IPS DF 19.7 (cell line): ENCODE data around the gene PTPRN2.
"Not testable (repeated sequence)": the region's sequence is repeated elsewhere in the genome, so short reads cannot be mapped to it uniquely, and the experiment has no call there.

Experiments used
- DNase-seq: peaks from one replicate; pipeline ENCODE4 v3.0.0-alpha.2; 2013; ENCODE audit warnings: low read depth, low spot score

The PTPRN2 gene

DNA sequence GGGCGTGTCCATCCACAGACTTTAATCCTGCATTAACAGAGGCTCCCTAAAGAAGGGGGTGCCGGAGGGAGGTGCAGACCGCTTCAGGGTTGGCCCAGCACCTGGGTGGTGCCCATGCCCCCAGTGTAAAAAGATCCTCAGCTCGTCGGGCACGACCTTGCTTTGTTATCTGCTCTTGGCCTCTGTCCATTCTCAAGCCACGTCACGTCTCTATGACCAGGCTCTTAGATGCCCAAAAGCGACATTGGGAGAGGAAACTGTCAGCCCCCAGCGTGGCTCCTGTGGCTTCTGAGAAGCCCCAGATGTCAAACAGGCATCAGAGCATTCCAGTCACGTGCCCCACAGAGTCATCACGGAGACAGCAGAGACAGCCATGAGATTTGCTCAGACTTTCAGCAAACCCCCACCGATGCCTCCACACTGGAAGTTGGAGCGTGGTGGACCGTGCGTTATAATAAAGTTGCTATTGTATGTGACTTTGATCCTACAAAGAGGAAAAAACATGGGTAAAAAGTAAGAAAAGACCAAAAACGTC, 55.5 kb downstream of the PTPRN2 start:
- DNase-seq, result no peak

DNA sequence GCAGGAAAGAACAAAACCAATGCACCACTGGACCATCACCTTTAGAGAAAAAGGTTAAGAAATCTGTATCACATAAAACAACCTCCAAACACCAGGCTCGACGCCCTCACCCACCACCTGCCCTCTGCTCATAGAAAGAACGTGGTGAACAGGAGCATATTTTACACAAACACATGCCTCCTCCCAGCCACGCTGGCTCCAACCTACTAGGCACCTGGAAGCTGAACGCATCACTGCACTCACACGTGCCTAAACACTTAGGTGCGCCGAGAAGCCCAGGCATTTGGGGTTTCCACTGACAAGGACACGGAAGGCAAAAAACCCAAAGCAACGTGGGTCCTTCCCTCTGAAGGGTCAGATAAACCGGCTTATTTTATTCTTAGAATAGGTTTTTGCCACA, 56.0 kb downstream of the PTPRN2 start:
- DNase-seq, result no peak

DNA sequence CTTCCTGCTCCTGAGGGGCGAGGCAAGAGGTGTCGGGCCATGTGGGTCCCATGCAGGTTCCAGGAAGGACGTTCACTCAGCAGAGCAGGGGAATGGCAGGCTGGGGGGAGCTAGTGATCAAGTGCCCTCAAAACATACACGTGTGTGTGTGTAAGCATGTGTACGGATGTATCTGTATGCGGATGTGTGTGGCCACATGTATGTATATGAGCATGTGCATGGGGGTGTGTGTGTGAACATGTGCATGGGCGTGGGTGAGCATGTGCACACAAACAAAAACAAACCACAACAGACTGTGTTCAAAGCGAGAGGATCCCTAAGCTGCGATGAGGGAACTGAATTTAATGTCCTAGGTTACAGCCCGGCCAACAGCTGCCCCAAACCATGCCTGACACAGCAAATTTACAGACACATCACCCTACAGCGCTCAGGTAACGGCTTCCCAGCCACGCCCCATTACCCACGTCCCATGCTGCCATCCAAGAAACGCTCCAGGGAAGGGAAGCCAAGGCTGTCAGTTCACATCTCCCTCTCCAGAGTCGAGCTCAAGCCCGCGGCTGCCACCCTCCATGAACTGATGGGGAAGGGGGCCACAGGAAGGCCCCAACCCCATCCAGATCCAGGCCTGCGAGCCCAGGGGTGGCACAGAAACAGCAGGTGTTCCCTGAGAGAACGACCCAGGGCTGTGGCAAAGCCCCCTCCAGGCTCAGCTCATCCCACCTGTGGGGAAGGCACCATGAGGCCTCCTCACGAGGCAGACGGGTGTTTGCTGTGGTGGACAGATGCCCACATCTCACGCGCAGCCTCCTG, 56.6 kb downstream of the PTPRN2 start:
- no peak for DNase-seq

DNA sequence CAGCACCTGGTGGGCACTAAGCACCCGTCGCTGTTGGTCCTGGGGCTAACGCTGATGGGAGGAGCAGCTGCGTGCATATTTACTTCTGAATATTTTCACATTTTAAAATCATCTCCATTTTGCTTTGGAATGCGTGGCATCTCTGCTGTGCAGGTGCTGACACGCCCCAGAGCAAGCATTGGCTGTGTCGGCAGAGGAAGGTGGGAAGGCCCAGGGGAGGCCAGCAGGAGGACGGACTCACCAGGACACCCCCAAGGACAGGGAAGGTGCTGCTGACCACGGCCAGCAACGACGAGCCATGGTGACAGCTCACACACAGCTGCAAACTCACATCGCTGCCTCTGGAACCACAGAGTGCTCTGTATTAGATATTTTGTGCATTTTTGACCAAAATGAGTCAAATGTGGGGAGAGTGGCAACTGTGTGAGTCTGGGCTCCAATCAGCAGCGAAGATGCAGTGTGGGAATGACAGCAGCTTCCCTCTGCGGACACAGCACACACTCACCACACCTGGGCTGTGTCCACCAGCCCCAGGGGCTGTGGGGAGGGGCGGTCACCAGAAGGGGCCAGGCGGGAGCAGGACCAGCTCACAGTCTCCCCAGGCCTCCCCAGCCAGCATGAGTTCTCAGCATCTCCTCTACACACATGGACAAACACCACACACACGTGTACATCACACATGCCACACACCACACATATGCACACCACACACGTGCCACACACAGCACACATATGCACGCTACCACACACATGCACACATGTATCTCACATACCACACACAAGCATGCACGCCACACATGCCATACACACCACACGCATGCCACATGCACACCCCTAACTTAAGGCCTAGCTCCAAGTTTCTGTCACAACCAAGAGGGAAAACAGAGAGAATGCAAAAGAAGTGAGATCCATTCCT, 58.2 kb downstream of the PTPRN2 start:
- DNase-seq, result no peak

DNA sequence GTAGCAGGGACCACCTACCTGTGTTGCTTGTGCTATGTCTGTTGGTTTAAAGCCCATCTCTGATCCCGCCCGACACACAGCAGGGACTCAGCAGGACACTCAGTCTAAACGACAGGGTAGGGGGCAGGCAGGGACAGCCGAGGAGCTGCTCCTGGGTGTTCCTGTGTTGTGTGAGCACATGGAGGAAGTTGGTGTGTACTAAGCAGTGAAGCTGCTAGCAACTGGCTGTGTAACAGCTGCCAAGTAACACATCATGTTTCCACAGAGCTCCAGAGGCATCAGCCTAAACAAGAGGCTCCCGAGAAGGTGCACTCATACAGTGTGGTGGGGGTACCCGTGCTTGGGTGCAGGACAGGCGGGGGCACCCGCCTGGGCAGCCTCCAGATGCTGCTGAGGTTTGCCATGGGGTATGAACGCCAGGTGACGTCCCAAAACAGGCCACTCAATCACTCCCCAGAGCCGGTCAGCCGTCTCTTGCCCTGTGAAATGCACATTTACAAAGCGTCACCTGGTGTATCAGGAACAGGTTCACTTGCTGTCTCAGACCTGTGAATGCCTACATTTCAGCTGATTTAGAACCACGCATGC, 59.6 kb downstream of the PTPRN2 start:
- no peak for DNase-seq

DNA sequence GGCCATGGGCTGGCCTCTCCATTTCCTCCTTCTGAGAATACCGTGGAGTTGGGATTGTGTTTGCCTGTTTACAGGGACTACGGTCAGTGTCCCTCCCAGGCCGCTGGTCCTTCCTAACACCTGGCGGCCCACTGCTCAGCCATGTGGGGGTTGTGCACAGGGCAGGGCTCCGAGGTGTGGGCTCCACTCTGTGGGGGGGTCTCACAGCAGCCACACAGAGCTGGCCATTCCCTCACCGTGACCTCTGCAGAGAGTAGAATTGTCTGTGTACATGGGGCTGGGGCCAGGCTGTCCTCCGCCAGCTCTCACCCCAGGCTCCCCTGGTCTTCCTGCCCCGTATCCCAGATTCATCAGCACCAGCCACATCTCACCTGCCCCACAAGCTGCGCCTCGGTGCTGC, 60.1 kb downstream of the PTPRN2 start:
- no peak for DNase-seq

DNA sequence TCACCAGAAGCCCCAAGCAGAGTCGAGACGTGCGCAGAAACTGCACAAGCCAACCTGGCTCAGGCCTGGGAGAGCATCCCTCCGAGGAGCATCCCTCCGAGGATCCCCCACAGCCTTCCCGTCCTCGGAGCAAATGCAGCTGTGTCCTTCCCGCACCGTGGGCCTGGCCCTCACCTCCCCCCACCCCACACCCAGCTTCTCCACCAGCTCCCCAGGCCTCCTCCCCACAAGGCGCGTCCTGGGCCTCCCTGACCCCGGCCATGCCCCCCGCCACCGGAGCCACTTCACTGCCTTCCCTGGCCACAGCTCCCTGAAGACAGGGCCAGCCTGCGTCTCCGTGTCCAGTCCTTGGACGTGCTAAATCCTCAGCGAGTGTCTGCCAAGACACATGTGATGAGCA, 60.6 kb downstream of the PTPRN2 start:
- DNase-seq, result no peak

DNA sequence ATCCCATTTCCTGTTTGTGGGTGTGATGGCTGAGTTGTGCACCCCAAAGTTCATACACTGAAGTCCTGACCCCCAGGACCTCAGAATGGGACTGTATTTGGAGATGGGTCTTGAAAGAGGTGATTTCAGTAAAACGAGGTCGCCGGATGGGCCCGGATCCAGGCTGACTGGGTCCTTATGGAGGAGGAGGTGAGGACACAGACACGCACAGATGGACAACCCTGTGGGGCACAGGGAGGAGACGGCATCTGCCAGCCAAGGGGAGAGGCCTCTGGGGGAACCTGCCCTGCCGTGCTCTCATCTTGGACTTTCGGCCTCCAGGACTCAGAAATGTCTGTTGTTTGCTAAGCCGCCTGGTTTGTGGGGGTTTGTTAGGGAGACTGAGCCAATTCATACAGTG, 61.1 kb downstream of the PTPRN2 start:
- no peak for DNase-seq

DNA sequence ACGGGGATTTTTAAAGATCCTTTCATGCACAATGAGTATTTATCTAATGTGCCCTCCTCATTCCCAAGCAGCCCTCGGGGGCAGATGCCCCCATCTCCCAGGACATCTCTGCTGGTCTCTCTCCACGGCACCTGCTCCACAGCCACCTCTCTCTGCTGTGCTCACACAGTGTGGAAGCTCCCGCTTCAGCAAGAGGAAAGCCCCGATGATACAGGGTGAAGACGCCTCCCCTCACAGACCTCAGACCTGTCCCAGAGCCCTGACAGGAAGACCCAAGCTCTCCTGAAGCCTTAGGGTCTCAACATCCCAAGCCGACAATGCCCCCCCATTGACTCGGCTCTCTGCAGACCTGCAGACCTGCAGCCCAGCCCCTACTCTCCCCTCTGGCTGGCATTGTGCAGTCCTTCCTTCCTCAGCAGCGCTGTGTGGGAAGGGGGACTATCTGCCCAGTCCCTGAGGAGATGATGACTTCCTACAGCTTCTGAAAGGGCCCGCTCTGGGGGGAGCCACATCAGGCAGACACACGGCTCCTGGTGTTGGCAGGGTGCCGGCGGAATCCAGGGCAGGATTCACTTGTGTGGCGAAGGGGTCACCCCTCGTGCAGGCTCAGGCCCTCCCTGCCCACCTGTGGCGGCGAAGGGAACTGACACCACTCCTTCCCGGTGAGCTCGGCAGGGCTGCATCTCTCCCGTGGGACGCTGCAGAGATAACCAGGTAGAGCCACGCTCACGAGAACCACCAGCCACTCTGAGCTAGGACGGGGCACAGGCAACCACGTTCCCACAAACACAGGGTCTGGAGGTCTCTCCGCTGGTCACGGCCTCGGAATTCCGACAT, 61.8 kb downstream of the PTPRN2 start:
- DNase-seq, result no peak

DNA sequence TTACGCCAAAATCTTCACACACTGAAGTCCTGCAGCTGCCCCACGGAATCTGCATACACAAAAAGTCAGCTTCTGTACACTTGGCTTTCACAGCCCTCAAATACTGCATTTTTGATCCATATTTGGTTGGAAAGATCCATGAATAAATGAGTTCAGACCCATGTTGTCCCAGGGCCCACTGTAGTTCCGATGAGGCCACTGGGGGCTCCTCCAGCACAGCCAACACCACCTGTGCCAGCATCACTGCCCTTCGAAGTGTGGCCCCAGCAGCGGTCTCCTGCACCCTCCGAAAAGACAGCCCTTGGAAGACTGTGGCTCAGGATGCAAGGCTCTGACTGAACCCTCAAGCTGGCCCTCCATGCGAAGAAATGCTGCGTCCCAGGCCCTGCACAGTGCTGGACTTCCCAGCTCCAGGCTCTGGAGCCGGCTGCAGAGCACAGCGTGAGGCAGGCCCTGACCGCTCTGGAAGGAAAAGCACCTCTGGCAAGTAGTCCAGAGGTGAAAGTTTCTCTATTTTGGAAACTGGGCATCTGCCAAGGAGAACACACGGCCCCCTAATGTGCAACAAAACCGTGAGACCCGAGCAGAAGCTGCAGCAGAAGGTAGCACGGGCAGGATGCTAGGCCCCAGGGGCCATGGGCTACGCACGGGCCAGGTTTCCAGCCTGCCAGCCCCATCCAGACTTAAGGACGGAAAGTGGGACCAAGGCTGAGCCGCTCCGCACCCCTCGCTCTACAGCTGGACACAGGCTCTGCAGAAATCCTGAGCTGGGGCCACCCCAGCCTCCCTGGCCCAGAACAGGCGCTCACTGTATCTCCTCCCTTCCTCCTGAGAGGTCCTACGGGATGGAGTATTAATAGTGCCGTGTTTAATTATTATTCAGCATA, 62.6 kb downstream of the PTPRN2 start:
- DNase-seq, result no peak

DNA sequence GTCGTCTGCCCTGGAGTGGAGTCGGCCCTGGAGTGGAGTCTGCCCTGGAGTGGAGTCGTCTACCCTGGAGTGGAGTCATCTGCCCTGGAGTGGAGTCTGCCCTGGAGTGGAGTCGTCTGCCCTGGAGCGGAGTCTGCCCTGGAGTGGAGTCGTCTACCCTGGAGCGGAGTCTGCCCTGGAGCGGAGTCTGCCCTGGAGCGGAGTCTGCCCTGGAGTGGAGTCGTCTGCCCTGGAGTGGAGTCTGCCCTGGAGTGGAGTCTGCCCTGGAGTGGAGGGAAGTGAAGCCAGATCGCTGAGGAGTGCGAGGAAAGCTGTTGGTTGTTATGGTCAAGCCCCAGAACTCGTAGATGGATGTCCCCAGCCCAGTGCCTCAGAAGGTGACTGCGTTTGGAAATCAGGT, 63.3 kb downstream of the PTPRN2 start:
- DNase-seq, result not testable (repeated sequence)

DNA sequence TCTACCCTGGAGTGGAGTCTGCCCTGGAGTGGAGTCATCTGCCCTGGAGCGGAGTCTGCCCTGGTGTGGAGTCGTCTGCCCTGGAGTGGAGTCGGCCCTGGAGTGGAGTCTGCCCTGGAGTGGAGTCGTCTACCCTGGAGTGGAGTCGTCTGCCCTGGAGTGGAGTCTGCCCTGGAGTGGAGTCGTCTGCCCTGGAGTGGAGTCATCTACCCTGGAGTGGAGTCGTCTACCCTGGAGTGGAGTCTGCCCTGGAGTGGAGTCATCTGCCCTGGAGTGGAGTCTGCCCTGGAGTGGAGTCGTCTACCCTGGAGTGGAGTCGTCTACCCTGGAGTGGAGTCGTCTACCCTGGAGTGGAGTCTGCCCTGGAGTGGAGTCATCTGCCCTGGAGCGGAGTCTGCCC, 63.7 kb downstream of the PTPRN2 start:
- DNase-seq, result not testable (repeated sequence)

DNA sequence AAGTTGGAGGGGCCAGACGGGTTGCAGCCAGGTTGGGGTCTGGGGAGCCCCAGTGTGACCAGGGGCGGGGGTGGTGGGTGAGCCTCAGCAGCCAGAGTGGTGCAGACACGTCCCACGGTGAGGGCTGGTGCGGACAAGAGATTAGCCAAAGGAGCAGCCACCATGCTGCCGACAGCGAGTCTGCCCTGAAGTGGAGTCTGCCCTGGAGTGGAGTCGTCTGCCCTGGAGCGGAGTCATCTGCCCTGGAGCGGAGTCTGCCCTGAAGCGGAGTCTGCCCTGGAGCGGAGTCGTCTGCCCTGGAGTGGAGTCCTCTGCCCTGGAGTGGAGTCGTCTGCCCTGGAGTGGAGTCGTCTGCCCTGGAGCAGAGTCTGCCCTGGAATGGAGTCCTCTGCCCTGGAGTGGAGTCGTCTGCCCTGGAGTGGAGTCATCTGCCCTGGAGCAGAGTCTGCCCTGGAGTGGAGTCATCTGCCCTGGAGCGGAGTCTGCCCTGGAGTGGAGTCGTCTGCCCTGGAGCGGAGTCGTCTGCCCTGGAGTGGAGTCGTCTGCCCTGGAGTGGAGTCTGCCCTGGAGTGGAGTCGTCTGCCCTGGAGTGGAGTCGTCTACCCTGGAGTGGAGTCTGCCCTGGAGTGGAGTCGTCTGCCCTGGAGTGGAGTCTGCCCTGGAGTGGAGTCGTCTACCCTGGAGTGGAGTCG, 64.3 kb downstream of the PTPRN2 start:
- not testable (repeated sequence) for DNase-seq

DNA sequence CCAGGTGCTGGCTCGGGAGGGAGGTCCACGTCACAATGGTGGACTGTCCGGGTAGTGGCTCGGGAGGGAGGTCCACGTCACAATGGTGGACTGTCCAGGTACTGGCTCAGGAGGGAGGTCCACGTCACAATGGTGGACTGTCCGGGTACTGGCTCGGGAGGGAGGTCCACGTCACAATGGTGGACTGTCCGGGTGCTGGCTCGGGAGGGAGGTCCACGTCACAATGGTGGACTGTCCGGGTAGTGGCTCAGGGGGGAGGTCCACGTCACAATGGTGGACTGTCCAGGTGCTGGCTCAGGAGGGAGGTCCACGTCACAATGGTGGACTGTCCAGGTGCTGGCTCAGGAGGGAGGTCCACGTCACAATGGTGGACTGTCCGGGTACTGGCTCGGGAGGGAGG, 65.8 kb downstream of the PTPRN2 start:
- not testable (repeated sequence) for DNase-seq

DNA sequence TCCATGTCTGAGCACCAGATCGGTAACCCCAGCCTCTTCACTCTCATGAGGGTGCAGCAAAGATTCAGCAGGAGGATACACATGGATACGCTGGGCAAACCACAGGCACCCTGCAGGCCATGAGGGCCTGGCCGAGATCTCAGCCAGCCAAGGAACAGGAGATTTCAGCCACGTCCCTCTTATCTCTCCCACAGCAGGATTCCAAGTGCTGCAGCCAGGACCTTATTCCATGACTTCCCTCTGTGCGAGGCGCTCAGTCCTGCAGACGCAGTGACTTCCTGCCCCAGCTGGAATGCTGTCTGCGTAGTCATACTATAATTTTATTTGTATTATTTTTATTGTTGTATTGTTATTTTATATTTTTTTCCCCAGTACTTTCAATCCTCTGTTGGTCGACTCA, 66.8 kb downstream of the PTPRN2 start:
- no peak for DNase-seq

DNA sequence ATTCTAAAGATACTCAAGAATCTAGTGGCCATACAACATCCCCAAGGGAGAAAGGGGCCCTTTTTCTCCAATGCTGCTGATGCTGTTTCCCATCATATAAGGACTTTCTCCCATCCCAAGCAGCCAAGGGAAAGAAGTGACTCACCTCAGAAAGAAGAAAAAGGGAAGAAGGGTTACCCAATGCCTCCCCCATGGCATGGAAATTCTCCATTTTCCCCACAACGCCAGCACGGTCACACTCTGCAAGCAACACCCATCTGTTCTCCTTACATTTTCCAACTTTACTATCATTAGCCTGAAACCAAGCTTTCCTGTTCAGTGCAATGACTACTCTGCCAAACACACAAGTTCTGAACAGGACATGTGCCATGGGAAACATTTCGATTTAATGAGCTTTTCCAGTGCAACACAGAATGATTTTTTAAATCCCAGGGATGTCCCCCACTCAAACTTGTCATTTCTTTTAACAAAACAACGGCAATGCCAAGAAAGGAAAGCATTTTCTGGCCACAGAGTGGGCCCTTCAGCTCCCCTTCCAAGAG, 67.9 kb downstream of the PTPRN2 start:
- DNase-seq, result no peak

DNA sequence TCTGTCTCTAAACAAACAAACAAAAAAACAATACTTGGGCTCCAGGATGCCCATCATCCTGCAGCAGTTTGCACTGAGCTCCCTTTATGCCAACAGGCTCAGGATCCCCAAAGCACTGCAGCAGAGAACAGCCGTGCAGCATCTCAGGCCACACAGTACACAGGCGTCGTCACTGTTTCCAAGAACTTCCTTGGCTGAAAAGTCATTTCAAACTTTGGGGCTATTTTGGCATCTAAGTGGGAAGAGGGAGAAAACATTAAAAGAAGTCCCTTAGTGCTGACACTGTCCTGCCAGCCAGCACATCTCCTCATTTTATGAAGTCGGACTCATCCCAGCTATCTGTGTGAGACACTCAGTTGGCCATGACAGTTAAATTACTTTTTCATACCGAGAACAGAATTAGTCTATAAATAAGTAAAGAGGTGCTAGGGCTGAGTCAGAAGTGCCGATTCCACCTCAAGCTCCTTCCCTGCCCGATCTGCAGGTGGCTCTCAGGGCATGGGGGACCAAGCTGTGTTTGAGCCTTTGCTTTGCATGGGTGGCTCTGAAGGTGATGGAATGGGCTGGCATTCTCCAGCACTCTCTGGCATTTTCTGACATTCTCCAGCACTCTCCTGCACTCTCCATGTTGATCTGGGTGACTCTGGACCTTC, 68.5 kb downstream of the PTPRN2 start:
- no peak for DNase-seq

DNA sequence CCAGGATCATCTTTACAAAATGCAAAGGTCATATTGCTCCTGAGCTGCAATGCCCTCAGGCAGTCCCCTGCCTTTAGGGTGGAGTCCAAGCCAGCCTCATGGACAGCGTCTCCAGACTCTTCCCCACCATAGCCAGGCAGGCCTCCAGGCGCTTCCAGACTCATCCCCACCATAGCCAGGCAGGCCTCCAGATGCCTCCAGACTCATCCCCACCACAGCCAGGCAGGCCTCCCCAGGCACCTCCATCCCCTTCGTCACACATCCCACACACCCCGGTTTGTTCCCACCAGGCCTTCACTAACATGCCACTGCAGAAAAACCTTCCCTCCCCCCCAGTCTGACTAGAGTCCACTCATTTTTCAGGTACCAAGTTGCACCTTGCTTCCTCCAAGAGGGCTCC, 70.1 kb downstream of the PTPRN2 start:
- DNase-seq, result no peak

DNA sequence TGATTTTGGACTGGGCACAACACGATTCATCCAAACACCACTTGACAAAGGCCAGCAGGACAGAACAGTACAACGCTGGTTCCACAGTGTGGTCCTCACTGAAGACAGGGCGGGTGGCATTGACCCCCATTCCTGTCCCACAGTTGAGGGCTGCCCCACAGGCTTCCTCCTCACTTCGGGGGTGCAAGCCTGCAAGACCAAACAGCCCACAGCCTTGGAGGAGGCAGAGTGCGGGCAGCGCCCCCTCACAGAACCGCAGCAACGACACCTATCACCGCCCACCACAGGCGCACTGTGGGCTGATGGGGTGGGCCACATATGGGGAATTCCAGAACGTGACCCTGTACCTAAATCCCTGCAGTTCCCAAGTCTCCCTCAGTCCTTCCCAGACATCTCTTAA, 70.6 kb downstream of the PTPRN2 start:
- no peak for DNase-seq
